AG04449 (cell line): ENCODE data around the gene DACH1.

Experiments used
- CTCF ChIA-PET: fragments of 350-600 bp; formaldehyde crosslinking; extraction: SDS; loops from one replicate; lab custom pipeline; 2021; ENCODE audit warnings: antibody characterized with exemption; lab: Yijun Ruan, JAX
- POLR2A ChIA-PET: fragments of 400-600, 350-600 bp; formaldehyde crosslinking; extraction: SDS; loops from one replicate; lab custom pipeline; 2020; ENCODE audit warnings: antibody characterized with exemption, inconsistent platforms; lab: Yijun Ruan, JAX
- DNase-seq: peaks from one replicate; pipeline ENCODE4 v3.0.0-alpha.2; 2010; ENCODE audit warnings: low read depth, low spot score
- H3K4me3 ChIP-seq: 2 replicates; pipeline ENCODE4 v1.5.1; 2011; ENCODE audit warnings: low read depth, mild to moderate bottlenecking, control low read depth, low read length
- CTCF ChIP-seq: IDR thresholded peaks from one replicate; pipeline ENCODE4 v1.5.1; 2011; ENCODE audit warnings: mild to moderate bottlenecking, moderate library complexity, low read length, control low read depth, inconsistent platforms; ENCODE audit not compliant: insufficient read depth; ENCODE audit errors: missing control alignments

Gene DACH1

GRCh38 chr13:71576571-71576970 is 290.4 kb downstream of the DACH1 start:
- no peak overlapping the region for H3K4me3 ChIP-seq
- CTCF ChIA-PET, result no interaction called here
- TF ChIP-seq CTCF, result no peak
- POLR2A ChIA-PET, result no interaction called here
- no peak for DNase-seq

- ChIA-PET POLR2A (no interaction called here), CTCF (no interaction called here)
- TF ChIP-seq CTCF, result no peak
- no peak overlapping the region for H3K4me3 ChIP-seq
- DNase-seq, result no peak
These were observed 320.1 kb downstream of the DACH1 start for GRCh38 chr13:71546881-71547280.

- H3K4me3 ChIP-seq, result no peak overlapping the region
- no peak for DNase-seq
- TF ChIP-seq CTCF, result no peak
- ChIA-PET POLR2A (no interaction called here), CTCF (no interaction called here)
These were observed 326.9 kb downstream of the DACH1 start for GRCh38 chr13:71540098-71540497.

DNA sequence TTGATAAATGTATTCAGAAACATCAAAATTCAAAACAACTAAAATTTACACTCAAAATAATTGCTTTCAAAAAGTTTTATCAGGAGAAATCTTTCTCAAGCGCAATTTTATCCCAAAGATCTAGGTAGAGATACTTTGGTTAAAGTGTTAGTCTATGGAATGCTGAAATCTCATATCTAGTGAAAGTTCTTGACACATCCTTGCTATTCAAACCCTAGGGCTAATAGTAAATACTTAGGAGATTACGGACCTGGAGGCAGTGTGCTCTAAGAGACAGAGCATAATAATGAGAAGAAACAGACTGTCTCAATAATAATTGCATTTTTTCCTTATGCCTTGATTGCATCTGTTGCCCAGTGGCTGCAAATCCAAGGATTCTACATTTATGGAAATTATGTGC is 330.8 kb downstream of the DACH1 start:
- no peak overlapping the region for H3K4me3 ChIP-seq
- no peak for TF ChIP-seq CTCF
- no peak for DNase-seq
- CTCF ChIA-PET, result no interaction called here
- POLR2A ChIA-PET, result no interaction called here

GRCh38 chr13:71524613-71525304 is 342.2 kb downstream of the DACH1 start:
- ChIA-PET POLR2A (no interaction called here), CTCF (no interaction called here)
- no peak for DNase-seq
- no peak overlapping the region for H3K4me3 ChIP-seq
- no peak for TF ChIP-seq CTCF

GRCh38 chr13:71524245-71524612 is 342.8 kb downstream of the DACH1 start:
- CTCF ChIA-PET, result no interaction called here
- POLR2A ChIA-PET, result no interaction called here
- H3K4me3 ChIP-seq, result no peak overlapping the region
- no peak for TF ChIP-seq CTCF
- no peak for DNase-seq
